Activated CD4-positive, alpha-beta T cell treated with anti-CD3 and anti-CD28 coated beads, Interleukin-2, amount 50 U/mL, for 4 hours (primary cell): Measurements from ENCODE around the gene LGR6.
"Not testable (repeated sequence)": the region's sequence is repeated elsewhere in the genome, so short reads cannot be mapped to it uniquely, and the experiment has no call there.

Source experiments
- DNase-seq, 2 experiments: peaks; one replicate each; pipeline ENCODE4 v3.0.0-alpha.2; 2020

The LGR6 gene

GRCh38 chr1:202245391-202245790 lies 51.8 kb downstream of the LGR6 start:
- no peak for DNase-seq

GRCh38 chr1:202247104-202247503 lies 53.5 kb downstream of the LGR6 start:
- no peak for DNase-seq

GRCh38 chr1:202247837-202248795 lies 54.5 kb downstream of the LGR6 start:
- no peak for DNase-seq

- no peak for DNase-seq
These were observed 55.3 kb downstream of the LGR6 start for GRCh38 chr1:202248861-202249260.

- no peak for DNase-seq
These were observed 55.8 kb downstream of the LGR6 start for GRCh38 chr1:202249436-202249835.

GRCh38 chr1:202249846-202250245 lies 56.2 kb downstream of the LGR6 start:
- no peak for DNase-seq

GRCh38 chr1:202250982-202251381 lies 57.4 kb downstream of the LGR6 start:
- DNase-seq: no peak

- no peak for DNase-seq
These were observed 58.0 kb downstream of the LGR6 start for GRCh38 chr1:202251424-202252256.

- DNase-seq: no peak
These were observed 58.7 kb downstream of the LGR6 start for GRCh38 chr1:202252271-202252670.

GRCh38 chr1:202254454-202255252 lies 61.1 kb downstream of the LGR6 start:
- no peak for DNase-seq

- no peak for DNase-seq
These were observed 61.7 kb downstream of the LGR6 start for GRCh38 chr1:202255343-202255742.

- DNase-seq: no peak
These were observed 66.1 kb downstream of the LGR6 start for GRCh38 chr1:202259705-202260104.

- not testable (repeated sequence) for DNase-seq
These were observed 67.8 kb downstream of the LGR6 start for GRCh38 chr1:202261209-202261958.

- no peak for DNase-seq
These were observed 70.0 kb downstream of the LGR6 start for GRCh38 chr1:202263628-202264027.

- DNase-seq: no peak
These were observed 70.7 kb downstream of the LGR6 start for GRCh38 chr1:202264300-202264699.

GRCh38 chr1:202264726-202265125 lies 71.1 kb downstream of the LGR6 start:
- DNase-seq: no peak

- DNase-seq: no peak
These were observed 72.6 kb downstream of the LGR6 start for GRCh38 chr1:202266061-202266765.

GRCh38 chr1:202268032-202268431 lies 74.4 kb downstream of the LGR6 start:
- no peak for DNase-seq

- DNase-seq: no peak
These were observed 75.2 kb downstream of the LGR6 start for GRCh38 chr1:202268817-202269216.

GRCh38 chr1:202270871-202271326 lies 77.3 kb downstream of the LGR6 start:
- no peak for DNase-seq

GRCh38 chr1:202272103-202272845 lies 78.7 kb downstream of the LGR6 start:
- no peak for DNase-seq
